Measurements from ENCODE around the gene C5orf63.
"Not testable (repeated sequence)": the region's sequence is repeated elsewhere in the genome, so short reads cannot be mapped to it uniquely, and the experiment has no call there.

C5orf63 gene

GRCh38 chr5:127008300-127008975, 64.9 kb downstream of the C5orf63 start:
- DNase-seq (ENCODE audit: low read depth in 2 of 2): no peak

DNA sequence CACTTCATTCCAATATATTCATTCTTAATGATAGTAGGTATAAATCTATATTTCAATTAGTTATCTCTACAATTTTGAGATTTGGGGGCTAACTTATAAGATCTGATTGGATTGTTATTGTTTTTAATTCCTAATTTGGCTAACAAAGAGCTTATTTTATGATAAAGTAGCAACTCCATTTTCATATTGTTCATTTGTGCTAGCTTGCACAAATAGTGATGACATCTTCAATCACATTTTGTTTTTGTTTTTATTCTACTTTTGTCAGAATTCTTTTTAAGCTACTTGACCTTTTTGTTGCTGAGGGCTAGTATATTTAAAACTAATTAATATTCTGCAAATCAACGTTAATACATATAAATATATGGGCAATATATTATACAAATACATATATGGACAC, 65.8 kb downstream of the C5orf63 start:
- no peak for DNase-seq (ENCODE audit: low read depth in 2 of 2)

- DNase-seq (ENCODE audit: low read depth in 2 of 2): no peak
Observed at GRCh38 chr5:127006744-127007143, 66.6 kb downstream of the C5orf63 start.

DNA sequence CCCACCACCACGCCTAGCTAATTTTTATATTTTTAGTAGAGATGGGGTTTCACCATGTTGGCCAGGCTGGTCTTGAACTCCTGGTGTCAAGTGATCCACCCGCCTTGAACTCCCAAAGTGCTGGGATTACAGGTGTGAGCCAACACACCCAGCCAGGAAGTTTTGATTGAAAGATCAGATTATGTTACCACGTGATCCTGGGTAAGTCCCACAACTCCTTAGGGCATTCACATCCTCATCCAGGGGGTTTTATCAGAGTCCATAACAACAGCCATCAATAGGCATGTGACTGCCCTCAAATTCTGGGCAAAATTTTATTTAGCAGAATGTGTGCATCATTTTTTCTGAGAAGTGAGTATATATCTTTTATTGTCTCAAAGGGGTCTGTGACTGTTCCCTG, 68.0 kb downstream of the C5orf63 start:
- not testable (repeated sequence) for DNase-seq (ENCODE audit: low read depth in 2 of 2)

- DNase-seq (ENCODE audit: low read depth in 2 of 2): no peak
Observed at GRCh38 chr5:127004721-127005120, 68.6 kb downstream of the C5orf63 start.

- DNase-seq (ENCODE audit: low read depth in 2 of 2): no peak
Observed at GRCh38 chr5:127003798-127004495, 69.4 kb downstream of the C5orf63 start.

- no peak for DNase-seq (ENCODE audit: low read depth in 2 of 2)
Observed at GRCh38 chr5:127002390-127002789, 70.9 kb downstream of the C5orf63 start.

DNA sequence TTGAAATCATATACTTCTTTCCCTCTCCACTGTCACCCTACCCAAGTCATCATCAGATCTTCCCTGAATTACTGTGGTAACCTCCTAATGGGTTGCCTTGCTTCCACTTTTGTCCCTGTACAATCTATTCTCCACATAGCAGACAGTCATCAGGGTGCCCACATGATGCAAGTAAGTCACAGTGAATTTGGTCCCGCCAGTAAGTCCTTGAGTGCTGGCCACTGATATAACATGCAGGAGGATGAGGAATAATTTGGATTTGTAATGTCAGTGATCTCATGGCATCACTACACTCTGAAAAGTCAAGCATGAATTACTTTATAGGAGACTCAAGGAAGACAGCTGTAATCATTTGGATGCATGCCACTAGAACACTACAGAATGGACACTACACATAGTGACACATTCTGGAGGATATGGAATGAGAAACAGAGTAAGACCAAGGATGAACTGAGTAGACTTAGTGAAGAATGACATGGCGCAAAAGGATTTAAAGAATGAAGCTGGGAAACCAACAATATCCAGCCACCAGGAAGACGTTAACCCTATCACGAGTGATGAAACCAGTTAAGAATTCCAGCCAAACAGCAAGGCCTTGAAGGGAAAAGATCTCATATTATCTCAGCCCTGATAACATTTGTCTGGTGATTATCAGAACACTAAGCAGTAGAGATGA, 71.5 kb downstream of the C5orf63 start:
- no peak for DNase-seq (ENCODE audit: low read depth in 2 of 2)
